Measurements from ENCODE around the gene SDCCAG8. TPM values are rescaled to one million over a fixed set of nuclear protein-coding genes. Genes with fewer than 3 reads are reported as not detected.
"Not testable (repeated sequence)": the region's sequence is repeated elsewhere in the genome, so short reads cannot be mapped to it uniquely, and the experiment has no call there.

SDCCAG8 gene
- polyA plus RNA-seq, 3 donors: 40.6 to 52.4 (median 48.9) TPM

DNA sequence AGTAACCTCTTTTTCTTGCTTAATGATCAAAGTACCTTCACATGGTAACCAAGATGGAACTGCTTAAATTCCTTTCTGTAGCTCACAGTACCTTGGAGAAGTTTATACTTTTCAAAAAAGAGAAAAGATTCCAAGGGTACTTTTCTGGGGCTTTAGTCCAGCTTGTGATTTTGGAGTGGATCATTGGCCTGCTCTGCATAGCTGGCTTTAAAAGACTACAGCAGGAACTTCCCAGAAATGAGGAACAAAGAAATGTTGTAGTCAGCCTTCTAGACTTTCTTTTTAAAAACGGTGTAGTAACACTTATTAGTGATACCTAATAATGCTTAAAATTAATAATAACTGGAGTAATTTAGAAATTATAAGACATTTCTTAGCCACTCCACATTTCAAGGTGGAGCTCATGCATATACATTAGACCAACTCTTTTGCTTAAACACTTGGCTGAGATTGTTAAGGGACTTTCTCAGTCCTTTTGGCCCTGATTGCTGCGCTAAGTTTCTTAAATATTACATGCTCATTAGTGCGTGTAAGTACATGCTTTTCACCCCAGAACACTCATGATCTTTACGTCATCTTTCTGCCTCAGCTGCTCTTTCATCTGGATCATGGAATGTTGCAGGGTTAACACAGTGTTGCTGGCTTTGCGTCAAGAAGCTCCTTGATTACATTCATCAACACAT is 57.3 kb downstream of the SDCCAG8 start:
- DNase-seq (ENCODE audit: extremely low read depth in 1 of 11, low read depth in 9 of 11, low spot score in 4 of 11): peak in 7 of 11 donors; percentile 8 to 29 (median 24)

GRCh38 chr1:243313635-243314536 is 58.0 kb downstream of the SDCCAG8 start:
- DNase-seq (ENCODE audit: extremely low read depth in 1 of 11, low read depth in 9 of 11, low spot score in 4 of 11): no peak

DNA sequence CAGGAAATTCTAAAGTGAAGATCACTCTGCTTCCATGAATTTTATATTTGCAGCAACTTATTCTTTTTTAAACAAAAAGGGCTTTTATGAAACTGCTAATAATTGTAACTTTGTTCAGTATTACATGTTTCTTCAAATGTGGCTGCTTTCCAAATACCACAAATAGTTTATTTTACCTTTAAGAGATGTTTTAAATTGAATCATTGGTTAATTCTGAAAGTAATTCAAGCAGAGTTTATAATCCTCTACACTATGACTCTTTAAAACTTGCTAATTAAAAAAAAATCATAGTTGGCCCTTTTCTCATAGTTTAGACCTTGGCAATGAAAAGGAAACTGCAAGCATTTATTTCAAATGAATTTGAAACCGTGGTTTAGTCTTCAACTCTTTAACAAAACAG is 59.6 kb downstream of the SDCCAG8 start:
- DNase-seq (ENCODE audit: extremely low read depth in 1 of 11, low read depth in 9 of 11, low spot score in 4 of 11): no peak

- no peak for DNase-seq (ENCODE audit: extremely low read depth in 1 of 11, low read depth in 9 of 11, low spot score in 4 of 11)
Measured at GRCh38 chr1:243315893-243316292, 60.1 kb downstream of the SDCCAG8 start.

- no peak for DNase-seq (ENCODE audit: extremely low read depth in 1 of 11, low read depth in 9 of 11, low spot score in 4 of 11)
Measured at GRCh38 chr1:243316366-243316989, 60.6 kb downstream of the SDCCAG8 start.

- DNase-seq (ENCODE audit: extremely low read depth in 1 of 11, low read depth in 9 of 11, low spot score in 4 of 11): no peak
Measured at GRCh38 chr1:243320224-243320623, 64.4 kb downstream of the SDCCAG8 start.

GRCh38 chr1:243322326-243322725 is 66.5 kb downstream of the SDCCAG8 start:
- DNase-seq (ENCODE audit: extremely low read depth in 1 of 11, low read depth in 9 of 11, low spot score in 4 of 11): no peak

DNA sequence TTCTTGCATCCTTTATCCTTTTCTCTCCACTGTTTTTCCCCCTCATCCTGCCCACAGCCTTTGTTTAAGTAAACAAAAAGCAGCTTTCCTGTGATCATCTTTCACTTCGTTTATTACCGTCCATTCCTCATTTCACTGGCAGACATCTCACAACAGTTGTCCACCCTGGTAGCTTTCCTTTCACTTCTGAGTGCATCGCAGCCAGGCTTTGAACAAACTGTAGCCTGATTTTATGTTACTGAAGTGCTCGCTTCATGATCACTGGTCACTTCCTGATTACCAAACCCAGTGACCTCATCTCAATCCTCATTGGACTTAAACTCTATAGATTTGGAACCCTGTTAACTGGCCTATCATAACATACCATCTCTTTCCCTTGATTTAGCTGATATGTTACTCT is 67.7 kb downstream of the SDCCAG8 start:
- no peak for DNase-seq (ENCODE audit: extremely low read depth in 1 of 11, low read depth in 9 of 11, low spot score in 4 of 11)

DNA sequence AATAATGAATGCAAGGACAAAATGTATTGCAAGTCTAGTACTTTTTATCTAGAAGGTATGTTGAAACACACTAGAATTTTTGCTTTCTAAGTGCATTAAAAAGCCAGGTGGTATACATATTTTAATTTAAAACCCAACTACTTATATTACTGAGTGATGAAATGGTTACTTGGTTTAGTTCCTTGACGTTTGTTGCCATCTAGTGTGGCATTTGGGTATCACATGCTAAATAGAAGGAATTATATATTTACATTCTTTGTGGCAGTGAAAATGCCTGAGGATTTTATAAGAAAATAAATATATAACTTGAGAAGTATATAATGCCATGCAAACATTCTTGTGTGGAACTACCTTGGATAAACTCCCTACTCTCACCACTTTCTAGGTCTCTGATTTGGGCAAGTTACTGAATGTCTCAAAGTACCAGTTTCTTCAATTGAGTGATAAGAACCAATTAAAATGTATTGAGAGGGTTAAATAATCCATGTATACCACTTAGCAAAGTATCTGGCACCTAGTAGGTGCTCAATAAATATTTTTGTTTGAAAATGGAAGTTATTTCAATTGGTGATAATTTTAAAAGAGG is 69.6 kb downstream of the SDCCAG8 start:
- peak in 7 of 11 donors; percentile 25 to 47 (median 31) for DNase-seq (ENCODE audit: extremely low read depth in 1 of 11, low read depth in 9 of 11, low spot score in 4 of 11)

DNA sequence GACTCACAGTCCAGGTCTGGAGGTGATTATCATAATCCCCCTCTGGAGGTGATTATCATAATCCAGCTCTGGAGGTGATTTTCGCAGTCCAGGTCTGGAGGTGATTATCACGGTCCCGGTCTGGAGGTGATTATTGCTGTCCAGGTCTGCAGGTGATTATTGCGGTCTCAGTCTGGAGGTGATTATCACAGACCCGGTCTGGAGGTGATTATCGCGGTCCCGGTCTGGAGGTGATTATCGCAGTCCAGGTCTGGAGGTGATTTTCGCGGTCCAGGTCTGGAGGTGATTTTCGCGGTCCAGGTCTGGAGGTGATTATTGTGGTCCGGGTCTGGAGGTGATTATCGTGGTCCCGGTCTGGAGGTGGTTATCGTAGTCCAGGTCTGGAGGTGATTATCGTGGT is 76.6 kb downstream of the SDCCAG8 start:
- DNase-seq (ENCODE audit: extremely low read depth in 1 of 11, low read depth in 9 of 11, low spot score in 4 of 11): no peak

GRCh38 chr1:243335292-243335691 is 79.5 kb downstream of the SDCCAG8 start:
- peak in 1 of 11 donors; percentile 8 for DNase-seq (ENCODE audit: extremely low read depth in 1 of 11, low read depth in 9 of 11, low spot score in 4 of 11)

- no peak for DNase-seq (ENCODE audit: extremely low read depth in 1 of 11, low read depth in 9 of 11, low spot score in 4 of 11)
Measured at GRCh38 chr1:243336163-243336562, 80.3 kb downstream of the SDCCAG8 start.

DNA sequence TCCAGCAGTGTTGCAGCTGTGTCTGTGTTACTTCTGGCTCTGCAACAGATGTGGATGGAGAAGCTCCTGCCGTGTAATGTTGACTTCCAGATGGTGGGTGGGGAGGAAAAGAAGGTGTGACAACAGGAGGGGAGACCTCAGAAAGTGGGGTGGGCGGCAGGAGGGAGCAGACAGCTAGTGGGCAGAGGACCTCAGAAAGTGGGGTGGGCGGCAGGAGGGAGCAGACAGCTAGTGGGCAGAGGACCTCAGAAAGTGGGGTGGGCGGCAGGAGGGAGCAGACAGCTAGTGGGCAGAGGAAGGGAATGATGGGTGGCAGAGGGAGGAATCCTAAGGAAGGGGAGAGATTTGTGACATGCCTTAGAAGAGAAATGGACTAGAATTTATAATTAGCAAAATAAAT is 83.0 kb downstream of the SDCCAG8 start:
- not testable (repeated sequence) for DNase-seq (ENCODE audit: extremely low read depth in 1 of 11, low read depth in 9 of 11, low spot score in 4 of 11)

- no peak for DNase-seq (ENCODE audit: extremely low read depth in 1 of 11, low read depth in 9 of 11, low spot score in 4 of 11)
Measured at GRCh38 chr1:243341074-243341473, 85.2 kb downstream of the SDCCAG8 start.

GRCh38 chr1:243343970-243344937 is 88.4 kb downstream of the SDCCAG8 start:
- peak in 7 of 11 donors; percentile 22 to 50 (median 27) for DNase-seq (ENCODE audit: extremely low read depth in 1 of 11, low read depth in 9 of 11, low spot score in 4 of 11)

- no peak for DNase-seq (ENCODE audit: extremely low read depth in 1 of 11, low read depth in 9 of 11, low spot score in 4 of 11)
Measured at GRCh38 chr1:243345205-243345604, 89.4 kb downstream of the SDCCAG8 start.

DNA sequence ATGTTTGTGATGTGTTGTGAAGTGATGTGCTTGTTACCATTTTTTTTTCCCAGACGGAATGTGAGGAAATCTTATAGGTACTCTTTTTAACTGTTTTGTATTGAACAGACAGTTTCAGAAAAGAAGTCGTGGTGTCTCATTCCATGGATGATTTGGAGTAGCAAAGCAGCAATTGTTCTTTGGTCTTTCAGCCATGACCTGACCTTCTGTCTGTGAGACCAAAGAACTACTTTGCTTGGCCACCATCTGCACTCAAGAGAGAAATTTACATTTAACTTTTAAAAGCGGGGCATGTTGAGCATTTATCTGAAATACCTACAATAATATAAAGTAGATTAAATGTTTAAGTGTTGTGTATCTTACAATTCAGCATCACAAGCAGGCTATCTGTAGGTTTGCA is 90.2 kb downstream of the SDCCAG8 start:
- DNase-seq (ENCODE audit: extremely low read depth in 1 of 11, low read depth in 9 of 11, low spot score in 4 of 11): no peak

DNA sequence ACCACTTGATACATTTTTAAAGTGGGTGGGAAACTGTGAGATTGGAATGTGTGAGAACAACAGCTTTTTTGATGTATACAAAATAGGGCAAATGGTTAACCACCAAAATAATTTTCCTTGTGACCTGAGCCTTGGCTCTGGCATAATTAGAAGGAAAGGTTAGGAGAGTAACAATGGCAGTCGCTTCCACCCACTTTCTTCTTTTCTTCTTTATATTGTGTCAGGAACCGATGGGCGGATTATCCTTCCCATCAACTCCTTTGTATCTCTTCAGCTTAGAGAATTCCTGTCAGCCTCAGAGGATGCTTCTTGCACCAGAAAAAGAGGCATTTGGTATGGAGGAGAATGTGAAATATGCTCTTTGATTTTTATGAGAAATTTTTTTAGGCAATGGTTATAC is 90.6 kb downstream of the SDCCAG8 start:
- no peak for DNase-seq (ENCODE audit: extremely low read depth in 1 of 11, low read depth in 9 of 11, low spot score in 4 of 11)

Measured in renal cortex interstitium (tissue), 11 donors.